Measurements from ENCODE around the gene A3GALT2. TPM values are rescaled to one million over a fixed set of nuclear protein-coding genes. Genes with fewer than 3 reads are reported as not detected.

A3GALT2 gene
- total and polyA plus RNA-seq, 2 donors (not counting 1 experiment from before 2014, with no cell fraction given) = not detected

DNA sequence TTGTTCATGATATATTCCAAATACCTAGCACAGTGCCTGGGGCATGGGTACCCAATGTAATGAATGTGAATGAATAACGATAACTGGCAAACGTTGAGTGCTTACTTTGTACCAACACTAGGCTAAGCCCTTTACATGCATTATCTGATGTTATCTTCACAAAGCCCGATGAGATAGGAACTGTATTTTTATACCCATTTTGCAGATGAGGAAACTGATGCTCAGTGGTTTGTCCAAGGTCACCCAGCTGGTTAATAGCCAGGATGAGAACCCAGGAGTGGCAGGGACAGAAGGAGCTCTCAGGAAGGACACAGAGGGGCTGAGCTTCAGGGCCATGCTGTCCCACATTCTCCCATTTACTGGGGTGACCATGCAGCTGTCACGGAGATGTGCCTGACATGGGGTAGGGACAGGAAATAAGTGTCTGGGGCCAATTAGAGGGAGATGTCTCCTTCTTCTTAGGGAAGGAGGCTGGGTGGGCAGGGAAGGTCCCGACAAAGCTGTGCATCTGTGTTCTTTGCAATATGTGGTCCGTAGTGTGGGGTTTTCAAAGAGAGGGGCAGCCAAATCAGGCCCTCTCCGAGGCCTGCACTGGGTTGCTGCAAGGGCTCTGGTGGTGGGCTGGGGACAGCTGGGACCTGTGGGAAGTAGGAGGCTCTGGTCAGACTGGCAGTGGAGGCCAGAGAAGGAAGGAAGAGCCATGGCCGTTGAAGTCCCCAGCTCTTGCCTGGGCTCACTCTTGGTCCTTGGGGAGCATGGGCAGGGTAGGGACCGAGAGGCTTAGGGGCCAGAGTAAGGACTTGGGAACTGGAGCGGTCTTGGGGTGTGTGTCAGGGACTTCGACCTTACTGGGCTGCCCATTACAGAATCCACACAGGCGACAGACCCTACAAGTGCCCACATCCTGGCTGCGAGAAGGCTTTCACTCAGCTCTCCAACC, 26.6 kb downstream of the A3GALT2 start:
- H3K27ac Mint-ChIP-seq = no peak overlapping the region
- H3K4me1 Mint-ChIP-seq = no peaks in the 10 kb centered on the region
- no peak overlapping the region for H3K4me3 Mint-ChIP-seq

More for the DNA sequence above, 26.6 kb downstream of the A3GALT2 start:
- Histone ChIP-seq H3K36me3 (replicated peaks in 1 of 2; ENCODE audit: control extremely low read depth in 1 of 2, control insufficient read depth in 1 of 2, extremely low read depth in 1 of 2, insufficient read depth in 2 of 2, low read length in 1 of 2) (peaks cover 0 to 47% of the 10 kb centered on the region in 2 experiments), H3K27me3 (replicated peaks in 1 of 4; ENCODE audit: control extremely low read depth in 1 of 4, control insufficient read depth in 3 of 4, insufficient read depth in 4 of 4, low read length in 3 of 4) (no peaks in the 10 kb centered on the region), H3K4me3 (ENCODE audit: control extremely low read depth in 1 of 5, extremely low read depth in 1 of 5, insufficient read depth in 1 of 5, low read depth in 2 of 5, low read length in 4 of 5) (no peak overlapping the region), H3K9me3 (ENCODE audit: control extremely low read depth in 1 of 3, control insufficient read depth in 2 of 3, insufficient read depth in 1 of 3, low read length in 2 of 3) (peaks cover 0 to 6% (median 0%) of the 10 kb centered on the region in 3 donors), H3K79me2 (ENCODE audit: control insufficient read depth, insufficient read depth, low read length) (no peaks in the 10 kb centered on the region), H3K4me2 (replicated peaks; ENCODE audit: low read depth, low read length, poor library complexity, severe bottlenecking) (no peak overlapping the region), H3K27ac (ENCODE audit: low read length in 2 of 2) (no peak overlapping the region), H2AFZ (ENCODE audit: insufficient read depth, low read depth, low read length, poor library complexity, severe bottlenecking) (no peak overlapping the region), H4K20me1 (ENCODE audit: control insufficient read depth, insufficient read depth, low read length, poor library complexity, severe bottlenecking) (peaks cover 6% of the 10 kb centered on the region), H3K9ac (ENCODE audit: low read length) (no peak overlapping the region), H3K4me1 (ENCODE audit: control insufficient read depth in 2 of 2, insufficient read depth in 2 of 2, low read length in 2 of 2) (no peaks in the 10 kb centered on the region)
- POLR2A ChIA-PET = interaction anchor here (0.6 kb wide), 1 partner anchor 78 kb away, joined by 4 read pairs; no protein-coding TSS in a partner anchor
- WGBS (ENCODE audit: insufficient coverage) = 95% methylated on average over 7 of the region's 13 CpGs
- no peak for TF ChIP-seq EZH2 (IDR thresholded peaks at IDR 0.05; ENCODE audit: borderline replicate concordance, insufficient read depth, low read depth, low read length, poor library complexity, severe bottlenecking)
- TF ChIP-seq, protein P1, sequence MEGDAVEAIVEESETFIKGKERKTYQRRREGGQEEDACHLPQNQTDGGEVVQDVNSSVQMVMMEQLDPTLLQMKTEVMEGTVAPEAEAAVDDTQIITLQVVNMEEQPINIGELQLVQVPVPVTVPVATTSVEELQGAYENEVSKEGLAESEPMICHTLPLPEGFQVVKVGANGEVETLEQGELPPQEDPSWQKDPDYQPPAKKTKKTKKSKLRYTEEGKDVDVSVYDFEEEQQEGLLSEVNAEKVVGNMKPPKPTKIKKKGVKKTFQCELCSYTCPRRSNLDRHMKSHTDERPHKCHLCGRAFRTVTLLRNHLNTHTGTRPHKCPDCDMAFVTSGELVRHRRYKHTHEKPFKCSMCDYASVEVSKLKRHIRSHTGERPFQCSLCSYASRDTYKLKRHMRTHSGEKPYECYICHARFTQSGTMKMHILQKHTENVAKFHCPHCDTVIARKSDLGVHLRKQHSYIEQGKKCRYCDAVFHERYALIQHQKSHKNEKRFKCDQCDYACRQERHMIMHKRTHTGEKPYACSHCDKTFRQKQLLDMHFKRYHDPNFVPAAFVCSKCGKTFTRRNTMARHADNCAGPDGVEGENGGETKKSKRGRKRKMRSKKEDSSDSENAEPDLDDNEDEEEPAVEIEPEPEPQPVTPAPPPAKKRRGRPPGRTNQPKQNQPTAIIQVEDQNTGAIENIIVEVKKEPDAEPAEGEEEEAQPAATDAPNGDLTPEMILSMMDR (IDR thresholded peaks at IDR 0.05) = no peak
- Mint-ChIP-seq H3K9me3 (ENCODE audit: insufficient read depth) (no peaks in the 10 kb centered on the region), H3K27me3 (no peaks in the 10 kb centered on the region)
- ATAC-seq (ENCODE audit: low read depth) (no peak), DNase-seq (no peak)
- CTCF ChIA-PET = interaction anchor here (1.2 to 8.3 kb wide), 7 partner anchors 9 to 175 kb away, joined by 8 to 210 read pairs (median 17); partner anchors contain the start of gene ZSCAN20
- intact Hi-C loops (cut with micrococcal nuclease) = loop anchor here (5.0 kb wide), 2 partner anchors 58 to 318 kb away; no protein-coding TSS in a partner anchor
